Measurements from ENCODE around the gene MGLL. TPM values are rescaled to one million over a fixed set of nuclear protein-coding genes. Genes with fewer than 3 reads are reported as not detected.

The MGLL gene
- total and polyA plus RNA-seq, 7 donors: 24.7 to 220 (median 46.8) TPM

- TF ChIP-seq POLR2A (IDR thresholded peaks at IDR 0.05): no peak
- TF ChIP-seq CTCF (IDR thresholded peaks at IDR 0.05): no peak
- TF ChIP-seq EP300 (IDR thresholded peaks at IDR 0.05): no peak
- TF ChIP-seq POLR2AphosphoS5 (IDR thresholded peaks at IDR 0.05): no peak
- Histone ChIP-seq H3K4me1 (peaks cover 0 to 31% (median 2%) of the 10 kb centered on the region in 4 donors), H3K27me3 (no peaks in the 10 kb centered on the region), H3K36me3 (peaks cover 7 to 79% (median 15%) of the 10 kb centered on the region in 4 donors), H3K4me3 (no peak overlapping the region), H3K9me3 (no peaks in the 10 kb centered on the region), H3K27ac (no peak overlapping the region)
- intact Hi-C loops (cut with DNase I): no loop called here
- no peak for DNase-seq
Observed at GRCh38 chr3:127812151-127812550, 10.2 kb downstream of the MGLL start.

GRCh38 chr3:127811717-127812116, 10.6 kb downstream of the MGLL start:
- no peaks in the 10 kb centered on the region for H3K27me3 ChIP-seq
- no peaks in the 10 kb centered on the region for H3K9me3 ChIP-seq
- no peak overlapping the region for H3K27ac ChIP-seq
- WGBS, 2 donors: 99% methylated on average over 3 of the region's 3 CpGs
- no peak for DNase-seq
- H3K4me1 ChIP-seq: peaks cover 0 to 27% (median under 1%) of the 10 kb centered on the region in 4 donors
- intact Hi-C loops (cut with DNase I): no loop called here
- H3K36me3 ChIP-seq: peaks cover 7 to 77% (median 15%) of the 10 kb centered on the region in 4 donors
- no peak for TF ChIP-seq CTCF (IDR thresholded peaks at IDR 0.05)
- TF ChIP-seq POLR2AphosphoS5 (IDR thresholded peaks at IDR 0.05): no peak
- TF ChIP-seq POLR2A (IDR thresholded peaks at IDR 0.05): no peak
- TF ChIP-seq EP300 (IDR thresholded peaks at IDR 0.05): no peak
- H3K4me3 ChIP-seq: no peak overlapping the region

- no peak for DNase-seq
Observed at GRCh38 chr3:127809611-127810010, 12.7 kb downstream of the MGLL start.

GRCh38 chr3:127809211-127809610, 13.1 kb downstream of the MGLL start:
- intact Hi-C loops (cut with DNase I): no loop called here
- no peak overlapping the region for H3K27ac ChIP-seq
- no peaks in the 10 kb centered on the region for H3K27me3 ChIP-seq
- no peak for DNase-seq
- WGBS, 2 donors: 89 to 95% methylated on average over 1 of the region's 1 CpG
- TF ChIP-seq POLR2AphosphoS5 (IDR thresholded peaks at IDR 0.05) (no peak), CTCF (IDR thresholded peaks at IDR 0.05) (no peak), POLR2A (IDR thresholded peaks at IDR 0.05) (no peak), EP300 (IDR thresholded peaks at IDR 0.05) (no peak)
- H3K9me3 ChIP-seq: no peaks in the 10 kb centered on the region
- no peak overlapping the region for H3K4me3 ChIP-seq
- peaks cover 0 to 22% (median 7%) of the 10 kb centered on the region in 4 donors for H3K4me1 ChIP-seq
- H3K36me3 ChIP-seq: peaks cover 0 to 55% (median 7%) of the 10 kb centered on the region in 4 donors

More at GRCh38 chr3:127809611-127810010, 12.7 kb downstream of the MGLL start:
- WGBS, 2 donors: 95 to 97% methylated on average over 2 of the region's 2 CpGs
- Histone ChIP-seq H3K27ac (no peak overlapping the region), H3K4me1 (peaks cover 0 to 24% (median 7%) of the 10 kb centered on the region in 4 donors), H3K27me3 (no peaks in the 10 kb centered on the region), H3K4me3 (no peak overlapping the region), H3K9me3 (no peaks in the 10 kb centered on the region), H3K36me3 (peaks cover 0 to 59% (median 7%) of the 10 kb centered on the region in 4 donors)
- TF ChIP-seq EP300 (IDR thresholded peaks at IDR 0.05) (no peak), POLR2AphosphoS5 (IDR thresholded peaks at IDR 0.05) (no peak), POLR2A (IDR thresholded peaks at IDR 0.05) (no peak), CTCF (IDR thresholded peaks at IDR 0.05) (no peak)
- intact Hi-C loops (cut with DNase I): no loop called here

GRCh38 chr3:127808197-127808596, 14.1 kb downstream of the MGLL start:
- Histone ChIP-seq H3K4me3 (no peak overlapping the region), H3K9me3 (no peaks in the 10 kb centered on the region), H3K36me3 (peaks cover 0 to 51% (median 7%) of the 10 kb centered on the region in 4 donors), H3K4me1 (peaks cover 0 to 25% (median 10%) of the 10 kb centered on the region in 4 donors), H3K27ac (no peak overlapping the region), H3K27me3 (no peaks in the 10 kb centered on the region)
- DNase-seq: no peak
- intact Hi-C loops (cut with DNase I): no loop called here
- no peak for TF ChIP-seq POLR2A (IDR thresholded peaks at IDR 0.05)
- no peak for TF ChIP-seq POLR2AphosphoS5 (IDR thresholded peaks at IDR 0.05)
- no peak for TF ChIP-seq CTCF (IDR thresholded peaks at IDR 0.05)
- TF ChIP-seq EP300 (IDR thresholded peaks at IDR 0.05): no peak
